ENCODE data around the gene PLCB4. TPM values are rescaled to one million over a fixed set of nuclear protein-coding genes. Genes with fewer than 3 reads are reported as not detected.

The PLCB4 gene
- total and polyA plus RNA-seq, 3 donors from 2014 or later, result 5.9 to 19.4 (median 15.5) TPM

DNA sequence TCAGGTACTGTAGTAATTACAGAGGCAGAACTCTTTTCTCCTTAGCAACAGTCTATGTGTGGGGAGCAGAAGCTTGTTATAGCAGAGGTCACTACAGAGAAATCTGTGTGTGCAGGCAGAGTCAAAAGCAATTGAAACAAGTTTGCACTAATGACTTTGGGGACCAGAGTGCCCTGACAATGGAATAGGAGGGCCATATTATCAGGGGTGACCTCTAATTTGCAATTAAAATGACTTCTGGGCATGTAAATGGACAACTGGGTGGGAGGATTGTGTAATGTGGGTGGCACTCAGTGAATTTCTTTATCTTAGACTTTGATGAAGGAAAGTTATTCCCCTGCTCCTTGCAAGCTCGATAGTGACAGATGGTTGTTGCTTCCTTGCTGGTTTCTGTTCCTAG lies 127.2 kb downstream of the PLCB4 start:
- H3K36me3 ChIP-seq (ENCODE audit: low read depth, missing control alignments), result no peaks in the 10 kb centered on the region
- H3K27ac ChIP-seq, result no peak overlapping the region
- TF ChIP-seq POLR2A (IDR thresholded peaks at IDR 0.05), result no peak
- TF ChIP-seq, protein P1, sequence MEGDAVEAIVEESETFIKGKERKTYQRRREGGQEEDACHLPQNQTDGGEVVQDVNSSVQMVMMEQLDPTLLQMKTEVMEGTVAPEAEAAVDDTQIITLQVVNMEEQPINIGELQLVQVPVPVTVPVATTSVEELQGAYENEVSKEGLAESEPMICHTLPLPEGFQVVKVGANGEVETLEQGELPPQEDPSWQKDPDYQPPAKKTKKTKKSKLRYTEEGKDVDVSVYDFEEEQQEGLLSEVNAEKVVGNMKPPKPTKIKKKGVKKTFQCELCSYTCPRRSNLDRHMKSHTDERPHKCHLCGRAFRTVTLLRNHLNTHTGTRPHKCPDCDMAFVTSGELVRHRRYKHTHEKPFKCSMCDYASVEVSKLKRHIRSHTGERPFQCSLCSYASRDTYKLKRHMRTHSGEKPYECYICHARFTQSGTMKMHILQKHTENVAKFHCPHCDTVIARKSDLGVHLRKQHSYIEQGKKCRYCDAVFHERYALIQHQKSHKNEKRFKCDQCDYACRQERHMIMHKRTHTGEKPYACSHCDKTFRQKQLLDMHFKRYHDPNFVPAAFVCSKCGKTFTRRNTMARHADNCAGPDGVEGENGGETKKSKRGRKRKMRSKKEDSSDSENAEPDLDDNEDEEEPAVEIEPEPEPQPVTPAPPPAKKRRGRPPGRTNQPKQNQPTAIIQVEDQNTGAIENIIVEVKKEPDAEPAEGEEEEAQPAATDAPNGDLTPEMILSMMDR (IDR thresholded peaks at IDR 0.05), result no peak
- no peaks in the 10 kb centered on the region for H3K9me3 ChIP-seq
- WGBS, 2 donors, result 57 to 72% methylated on average over 1 of the region's 1 CpG
- H3K27me3 ChIP-seq, result no peaks in the 10 kb centered on the region
- H3K4me1 ChIP-seq, result no peaks in the 10 kb centered on the region
- intact Hi-C loops (cut with DNase I; ENCODE audit: low total_unique reads), result no loop called here
- H3K4me3 ChIP-seq, result no peak overlapping the region
- no peak for DNase-seq

DNA sequence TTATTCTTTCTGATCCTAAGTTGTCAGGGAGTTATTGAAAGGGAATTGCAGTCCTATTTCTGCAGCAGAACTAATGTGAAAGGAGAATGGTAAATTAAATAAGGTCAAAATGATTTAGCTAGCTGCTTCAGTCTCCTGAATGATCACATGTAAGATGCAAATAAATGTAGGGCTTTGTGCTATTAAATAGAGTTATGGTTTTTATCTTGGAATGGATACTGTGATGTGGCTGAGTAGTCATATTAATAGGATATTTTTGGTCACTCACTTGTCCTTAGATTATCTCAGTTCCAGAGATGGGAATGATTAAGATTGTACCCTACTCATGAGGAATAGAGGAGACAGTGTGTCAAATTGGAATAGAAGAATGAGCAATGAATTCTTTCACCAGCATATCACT lies 129.6 kb downstream of the PLCB4 start:
- Histone ChIP-seq H3K4me1 (no peaks in the 10 kb centered on the region), H3K9me3 (no peaks in the 10 kb centered on the region), H3K27ac (peak overlapping the region in 1 of 2 donors; percentile 15), H3K36me3 (ENCODE audit: low read depth, missing control alignments) (no peaks in the 10 kb centered on the region), H3K27me3 (no peaks in the 10 kb centered on the region), H3K4me3 (no peak overlapping the region)
- no peak for TF ChIP-seq POLR2A (IDR thresholded peaks at IDR 0.05)
- TF ChIP-seq, protein P1 (IDR thresholded peaks at IDR 0.05), result no peak
- no peak for DNase-seq
- intact Hi-C loops (cut with DNase I; ENCODE audit: low total_unique reads), result no loop called here

DNA sequence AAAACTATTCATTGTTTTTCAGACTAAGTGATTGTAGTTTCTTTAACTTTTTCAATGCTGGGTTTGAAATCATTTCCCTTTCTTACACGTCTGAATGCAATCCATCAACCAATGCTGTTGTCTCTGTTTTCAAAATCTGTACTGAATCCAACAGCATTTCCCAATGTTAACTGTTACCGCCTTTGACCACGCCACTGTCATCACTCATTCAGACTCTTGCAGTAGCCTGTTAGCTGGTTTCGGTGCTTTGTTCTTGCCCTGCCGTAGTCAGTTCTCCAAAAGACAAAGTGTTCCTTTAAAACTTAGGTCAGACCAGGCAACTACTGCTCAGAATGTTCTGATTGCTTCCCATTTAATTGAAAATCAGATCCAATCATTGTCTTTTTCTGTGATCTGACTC lies 131.3 kb downstream of the PLCB4 start:
- no peak for TF ChIP-seq POLR2A (IDR thresholded peaks at IDR 0.05)
- TF ChIP-seq, protein P1 (IDR thresholded peaks at IDR 0.05), result no peak
- WGBS, 2 donors, result 86 to 87% methylated on average over 5 of the region's 5 CpGs
- DNase-seq, result no peak

DNA sequence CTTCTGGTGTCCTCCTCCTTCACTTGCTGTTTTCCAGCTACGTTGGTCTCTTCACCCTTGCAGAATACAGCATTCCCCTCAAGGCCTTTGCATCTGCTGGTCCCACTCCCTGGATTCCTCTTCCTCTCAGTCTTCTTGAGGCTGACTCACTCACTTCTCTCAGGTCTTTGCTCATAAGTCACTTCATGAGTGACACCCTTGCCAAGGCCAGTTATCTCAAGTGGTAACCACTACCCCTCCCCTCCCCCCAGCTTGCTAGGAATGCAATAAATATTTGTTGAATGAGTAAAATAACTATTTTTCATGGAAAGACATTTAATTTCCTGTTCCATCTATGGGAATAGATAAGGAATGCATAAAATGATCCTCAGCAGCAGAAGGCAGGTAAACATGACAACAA lies 131.7 kb downstream of the PLCB4 start:
- no peak for TF ChIP-seq POLR2A (IDR thresholded peaks at IDR 0.05)
- TF ChIP-seq, protein P1 (IDR thresholded peaks at IDR 0.05), result no peak
- WGBS, 2 donors, result 52 to 82% methylated on average over 1 of the region's 1 CpG
- no peak for DNase-seq

More for the DNA sequence above, 131.3 kb downstream of the PLCB4 start:
- Histone ChIP-seq H3K4me1 (no peaks in the 10 kb centered on the region), H3K36me3 (ENCODE audit: low read depth, missing control alignments) (no peaks in the 10 kb centered on the region), H3K27me3 (no peaks in the 10 kb centered on the region), H3K9me3 (no peaks in the 10 kb centered on the region), H3K4me3 (no peak overlapping the region), H3K27ac (no peak overlapping the region)
- intact Hi-C loops (cut with DNase I; ENCODE audit: low total_unique reads), result no loop called here

DNA sequence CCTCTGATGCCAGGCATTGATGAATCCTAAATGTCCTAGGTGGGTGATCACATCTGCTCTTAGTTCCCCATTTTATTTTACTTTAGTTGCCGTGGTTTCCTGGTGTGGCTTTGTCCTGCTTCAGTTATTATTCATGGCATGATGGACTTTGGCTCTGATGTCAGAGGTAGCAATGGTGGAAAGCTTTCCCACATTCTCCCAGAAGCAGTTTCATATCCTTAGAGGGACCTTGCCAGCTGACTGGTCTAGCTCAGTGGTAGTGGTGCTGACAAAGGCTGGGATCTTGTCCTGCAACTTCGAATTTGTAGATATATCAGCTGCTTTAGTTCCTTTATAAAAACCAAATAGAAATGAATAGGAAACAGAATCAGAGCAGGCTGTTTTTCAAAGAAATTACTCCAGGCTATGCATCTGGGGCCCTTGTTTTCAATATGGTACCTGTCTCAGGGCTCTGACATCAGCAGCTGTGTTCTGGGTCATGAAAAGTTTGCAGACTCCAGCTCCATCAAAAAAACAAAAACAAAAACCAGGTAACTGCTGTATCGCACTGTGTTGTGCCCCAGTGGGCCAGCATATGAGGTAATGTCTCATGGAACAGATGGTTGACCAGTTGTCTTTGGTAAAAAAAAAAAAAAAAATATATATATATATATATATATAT lies 133.7 kb downstream of the PLCB4 start:
- H3K36me3 ChIP-seq (ENCODE audit: low read depth, missing control alignments), result no peaks in the 10 kb centered on the region
- WGBS, 2 donors, result 85 to 86% methylated on average over 3 of the region's 3 CpGs
- DNase-seq, result no peak
- intact Hi-C loops (cut with DNase I; ENCODE audit: low total_unique reads), result no loop called here
- TF ChIP-seq, protein P1 (IDR thresholded peaks at IDR 0.05), result no peak
- TF ChIP-seq POLR2A (IDR thresholded peaks at IDR 0.05), result no peak
- no peak overlapping the region for H3K4me3 ChIP-seq
- H3K4me1 ChIP-seq, result no peaks in the 10 kb centered on the region
- no peaks in the 10 kb centered on the region for H3K27me3 ChIP-seq
- no peaks in the 10 kb centered on the region for H3K9me3 ChIP-seq
- no peak overlapping the region for H3K27ac ChIP-seq

More for the DNA sequence above, 131.7 kb downstream of the PLCB4 start:
- H3K27me3 ChIP-seq, result no peaks in the 10 kb centered on the region
- no peaks in the 10 kb centered on the region for H3K36me3 ChIP-seq (ENCODE audit: low read depth, missing control alignments)
- intact Hi-C loops (cut with DNase I; ENCODE audit: low total_unique reads), result no loop called here
- H3K4me3 ChIP-seq, result no peak overlapping the region
- H3K9me3 ChIP-seq, result no peaks in the 10 kb centered on the region
- no peaks in the 10 kb centered on the region for H3K4me1 ChIP-seq
- H3K27ac ChIP-seq, result no peak overlapping the region

Measured in testis (tissue), 3 donors.